PC-9 (cell line): ENCODE results near the gene POU6F2. TPM values are rescaled to one million over a fixed set of nuclear protein-coding genes. Genes with fewer than 3 reads are reported as not detected.

Source experiments
- BruUV-seq: library from RNA; stranded (reverse); fragments of 400-500 nt; replicated peaks from 2 replicates; lab custom pipeline; 2021; lab: Mats Ljungman, UMichigan
- CTCF ChIA-PET: fragments of 300-600 bp; sonication (Branson Sonifier 250); formaldehyde crosslinking; loops from one replicate; lab custom pipeline; 2022; ENCODE audit warnings: antibody characterized with exemption; lab: Charles Lee
- POLR2A ChIA-PET: fragments of 300-600 bp; sonication (Branson Sonifier 250); formaldehyde crosslinking; loops from one replicate; lab custom pipeline; 2022; ENCODE audit warnings: antibody characterized with exemption; ENCODE audit not compliant: unreplicated experiment; lab: Charles Lee
- DNase-seq, 2 experiments: peaks; one replicate each; pipeline versions ENCODE4 v3.0.0 to v3.0.0-alpha.2; 2015 to 2022; ENCODE audit warnings: mixed read lengths in 1 of 2
- H2AFZ ChIP-seq: fragments of 200-600 bp; sonication (generic); 2 replicates; pipeline ENCODE4 v1.8.1; 2017; ENCODE audit warnings: antibody characterized with exemption
- H3F3A ChIP-seq: fragments of 200-600 bp; sonication (generic); 2 replicates; pipeline ENCODE4 v1.8.1; 2017; ENCODE audit warnings: antibody characterized with exemption, mild to moderate bottlenecking, low read depth; ENCODE audit not compliant: insufficient read depth
- H3K27ac ChIP-seq: fragments of 200-600 bp; sonication (generic); 2 replicates; pipeline ENCODE4 v1.6.1; 2016; ENCODE audit warnings: mixed run types
- H3K27me3 ChIP-seq: fragments of 200-600 bp; sonication (generic); 2 replicates; pipeline ENCODE4 v1.6.1; 2016; ENCODE audit warnings: low read depth, mixed run types; ENCODE audit not compliant: insufficient read depth
- H3K36me3 ChIP-seq: fragments of 200-600 bp; sonication (generic); 2 replicates; pipeline ENCODE4 v1.6.1; 2016; ENCODE audit warnings: low read depth, mixed run types
- H3K4me1 ChIP-seq: fragments of 200-600 bp; sonication (generic); replicated peaks from 2 replicates; pipeline ENCODE4 v1.6.1; 2016; ENCODE audit warnings: mixed run types; ENCODE audit not compliant: insufficient read depth
- H3K4me2 ChIP-seq: fragments of 200-600 bp; sonication (generic); 2 replicates; pipeline ENCODE4 v1.6.1; 2017; ENCODE audit warnings: mixed run types
- H3K4me3 ChIP-seq: fragments of 200-600 bp; sonication (generic); 2 replicates; pipeline ENCODE4 v1.6.1; 2016; ENCODE audit warnings: mixed run types
- H3K79me2 ChIP-seq: fragments of 200-600 bp; sonication (generic); 2 replicates; pipeline ENCODE4 v1.6.1; 2017; ENCODE audit warnings: low read depth, mixed run types
- H3K9me2 ChIP-seq: fragments of 200-600 bp; sonication (generic); 2 replicates; pipeline ENCODE4 v1.8.1; 2017; ENCODE audit warnings: mild to moderate bottlenecking; ENCODE audit not compliant: insufficient read depth
- H3K9me3 ChIP-seq: fragments of 200-600 bp; sonication (generic); 2 replicates; pipeline ENCODE4 v1.8.1; 2016; ENCODE audit warnings: low read depth; ENCODE audit not compliant: insufficient read depth
- H4K20me1 ChIP-seq: fragments of 200-600 bp; sonication (generic); 2 replicates; pipeline ENCODE4 v1.8.1; 2017; ENCODE audit not compliant: insufficient read depth
- CTCF ChIP-seq: fragments of 200-600 bp; sonication (generic); conservative IDR thresholded peaks from 2 replicates; pipeline ENCODE4 v1.6.1; 2017; ENCODE audit warnings: mixed run types, antibody characterized with exemption, mild to moderate bottlenecking, moderate library complexity
- EZH2 ChIP-seq: fragments of 200-600 bp; sonication (generic); IDR thresholded peaks from 2 replicates; pipeline ENCODE4 v1.8.0; 2017; ENCODE audit warnings: antibody characterized with exemption, low read depth
- intact Hi-C: fragments of 100-400 bp; cut with micrococcal nuclease; formaldehyde crosslinking; loops from one replicate; pipeline ENCODE4 v1.10.0; 2022; ENCODE audit not compliant: unreplicated experiment
- total RNA-seq: library from RNA; stranded (reverse); gene quantifications from 2 replicates; pipeline ENCODE4 v1.2.3, GENCODE V29; 2021

POU6F2 gene
- total RNA-seq, 1 experiment from 2014 or later = not detected

GRCh38 chr7:39132306-39132705, 154.6 kb downstream of the POU6F2 start:
- TF ChIP-seq CTCF (no peak), EZH2 (no peak)
- CTCF ChIA-PET = no interaction called here
- peaks cover 58% of the 10 kb centered on the region for H3K27me3 ChIP-seq

GRCh38 chr7:39133088-39133487, 155.4 kb downstream of the POU6F2 start:
- BruUV-seq = no TSS peak
- no peak overlapping the region for H3K27ac ChIP-seq
- no peak for DNase-seq

More at GRCh38 chr7:39132306-39132705, 154.6 kb downstream of the POU6F2 start:
- DNase-seq = no peak
- H3K9me3 ChIP-seq = no peaks in the 10 kb centered on the region
- H3K4me2 ChIP-seq = no peak overlapping the region
- H3F3A ChIP-seq = no peaks in the 10 kb centered on the region
- H3K4me3 ChIP-seq = no peak overlapping the region
- no peak overlapping the region for H3K27ac ChIP-seq
- BruUV-seq = no TSS peak
- no peaks in the 10 kb centered on the region for H3K4me1 ChIP-seq
- no peaks in the 10 kb centered on the region for H3K9me2 ChIP-seq
- no peaks in the 10 kb centered on the region for H3K79me2 ChIP-seq
- H4K20me1 ChIP-seq = no peaks in the 10 kb centered on the region
- no peaks in the 10 kb centered on the region for H3K36me3 ChIP-seq
- intact Hi-C loops = no loop called here
- POLR2A ChIA-PET = no interaction called here
- H2AFZ ChIP-seq = no peak overlapping the region

GRCh38 chr7:39137480-39137879, 159.8 kb downstream of the POU6F2 start:
- BruUV-seq = no TSS peak
- no peaks in the 10 kb centered on the region for H3K9me3 ChIP-seq
- no peak overlapping the region for H3K27ac ChIP-seq
- TF ChIP-seq EZH2 = no peak
- no peak for TF ChIP-seq CTCF
- POLR2A ChIA-PET = no interaction called here
- no peaks in the 10 kb centered on the region for H3F3A ChIP-seq
- CTCF ChIA-PET = no interaction called here
- no peaks in the 10 kb centered on the region for H3K36me3 ChIP-seq
- no peak for DNase-seq
- no peaks in the 10 kb centered on the region for H3K4me1 ChIP-seq
- no peak overlapping the region for H3K4me2 ChIP-seq
- no peaks in the 10 kb centered on the region for H3K79me2 ChIP-seq
- H3K27me3 ChIP-seq = peaks cover 20% of the 10 kb centered on the region
- H2AFZ ChIP-seq = no peak overlapping the region
- H3K9me2 ChIP-seq = no peaks in the 10 kb centered on the region
- no peaks in the 10 kb centered on the region for H4K20me1 ChIP-seq
- H3K4me3 ChIP-seq = no peak overlapping the region
- intact Hi-C loops = no loop called here

More at GRCh38 chr7:39133088-39133487, 155.4 kb downstream of the POU6F2 start:
- Histone ChIP-seq H3K9me3 (no peaks in the 10 kb centered on the region), H3K9me2 (no peaks in the 10 kb centered on the region), H2AFZ (no peak overlapping the region), H3K79me2 (no peaks in the 10 kb centered on the region), H3K4me2 (no peak overlapping the region), H3K27me3 (peaks cover 52% of the 10 kb centered on the region), H4K20me1 (no peaks in the 10 kb centered on the region), H3F3A (no peaks in the 10 kb centered on the region), H3K4me3 (no peak overlapping the region), H3K4me1 (no peaks in the 10 kb centered on the region), H3K36me3 (no peaks in the 10 kb centered on the region)
- POLR2A ChIA-PET = no interaction called here
- TF ChIP-seq CTCF = no peak
- no peak for TF ChIP-seq EZH2
- CTCF ChIA-PET = no interaction called here
- intact Hi-C loops = no loop called here
